GM11168 (cell line): Measurements from ENCODE around the gene LRRC75B.
"Not testable (repeated sequence)": the region's sequence is repeated elsewhere in the genome, so short reads cannot be mapped to it uniquely, and the experiment has no call there.

Experiments used
- in situ Hi-C: fragments of 300-500 bp; cut with MboI; formaldehyde crosslinking; loops from one replicate; pipeline ENCODE4 v1.12.0; 2022; ENCODE audit warnings: low sequenced_read_pairs; ENCODE audit not compliant: unreplicated experiment

The LRRC75B gene

GRCh38 chr22:24555165-24556039 lies 37.5 kb downstream of the LRRC75B start, which contains the start of gene SNRPD3:
TSS of gene SNRPD3 (plus strand) at chr22:24555999. CDS start at chr22:24557675, 1,676 bp downstream.
- in situ Hi-C loops, result no loop called here

GRCh38 chr22:24554313-24555164 lies 38.3 kb downstream of the LRRC75B start, which contains the start of gene GUCD1:
TSS of gene GUCD1 (minus strand) at chr22:24555138. CDS start at chr22:24554991, 147 bp downstream.
- in situ Hi-C loops, result no loop called here

GRCh38 chr22:24553597-24554312 lies 39.1 kb downstream of the LRRC75B start:
- in situ Hi-C loops, result no loop called here

- in situ Hi-C loops, result not testable (repeated sequence)
Observed at GRCh38 chr22:24552503-24553286, 40.2 kb downstream of the LRRC75B start.

- in situ Hi-C loops, result no loop called here
Observed at GRCh38 chr22:24550902-24551435, 41.9 kb downstream of the LRRC75B start.

GRCh38 chr22:24550028-24550901 lies 42.6 kb downstream of the LRRC75B start:
- in situ Hi-C loops, result no loop called here

GRCh38 chr22:24548812-24549211 lies 44.1 kb downstream of the LRRC75B start:
- in situ Hi-C loops, result no loop called here

GRCh38 chr22:24543679-24544243 lies 49.1 kb downstream of the LRRC75B start:
- in situ Hi-C loops, result no loop called here

GRCh38 chr22:24543185-24543601 lies 49.7 kb downstream of the LRRC75B start:
- in situ Hi-C loops, result no loop called here

- in situ Hi-C loops, result no loop called here
Observed at GRCh38 chr22:24542641-24543040, 50.2 kb downstream of the LRRC75B start.

- in situ Hi-C loops, result no loop called here
Observed at GRCh38 chr22:24541681-24542515, 51.0 kb downstream of the LRRC75B start.

GRCh38 chr22:24540470-24540869 lies 52.4 kb downstream of the LRRC75B start:
- in situ Hi-C loops, result no loop called here

GRCh38 chr22:24536089-24536488 lies 56.8 kb downstream of the LRRC75B start:
- in situ Hi-C loops, result no loop called here
